PC-3 (cell line): ENCODE data around the gene TBX1. TPM values are rescaled to one million over a fixed set of nuclear protein-coding genes. Genes with fewer than 3 reads are reported as not detected.

Experiments used
- ATAC-seq: fragments of 200-7000 bp; cut with Tn5 transposase; 2 replicates; pipeline ENCODE4 v1.9.1; 2020; ENCODE audit warnings: mild to moderate bottlenecking, moderate library complexity
- BruUV-seq: library from RNA; stranded (reverse); fragments of 400-500 nt; replicated peaks from 2 replicates; lab custom pipeline; 2021; lab: Mats Ljungman, UMichigan
- CTCF ChIA-PET: fragments of 300-600 bp; sonication (Branson Sonifier 250); formaldehyde crosslinking; loops from one replicate; lab custom pipeline; 2022; ENCODE audit warnings: antibody characterized with exemption; lab: Charles Lee
- POLR2A ChIA-PET: fragments of 300-600 bp; sonication (Branson Sonifier 250); formaldehyde crosslinking; loops from one replicate; lab custom pipeline; 2022; ENCODE audit warnings: antibody characterized with exemption; ENCODE audit not compliant: unreplicated experiment; lab: Charles Lee
- DNase-seq: peaks from one replicate; pipeline ENCODE4 v3.0.0-alpha.2; 2015
- H2AFZ ChIP-seq: fragments of 300-600 bp; sonication (generic); 2 replicates; pipeline ENCODE4 v1.6.0; 2016; ENCODE audit warnings: antibody characterized with exemption, low read length
- H3F3A ChIP-seq: fragments of 300-600 bp; sonication (generic); one replicate; pipeline ENCODE4 v1.6.0; 2017; ENCODE audit warnings: antibody characterized with exemption, low read length, control low read depth, mild to moderate bottlenecking; ENCODE audit not compliant: unreplicated experiment
- H3K27ac ChIP-seq: fragments of 300-600 bp; sonication (generic); 2 replicates; pipeline ENCODE4 v1.5.1; 2016; ENCODE audit warnings: mild to moderate bottlenecking, low read length
- H3K27me3 ChIP-seq: fragments of 300-600 bp; sonication (generic); 2 replicates; pipeline ENCODE4 v1.6.1; 2016; ENCODE audit warnings: low read length, mixed read lengths
- H3K36me3 ChIP-seq: fragments of 300-600 bp; sonication (generic); 2 replicates; pipeline ENCODE4 v1.6.1; 2016; ENCODE audit warnings: low read depth, mixed run types, low read length, mixed read lengths
- H3K4me1 ChIP-seq: fragments of 300-600 bp; sonication (generic); 2 replicates; pipeline ENCODE4 v1.5.1; 2016; ENCODE audit warnings: low read length; ENCODE audit not compliant: insufficient read depth
- H3K4me2 ChIP-seq: fragments of 300-600 bp; sonication (generic); 2 replicates; pipeline ENCODE4 v1.6.0; 2016; ENCODE audit warnings: low read length
- H3K4me3 ChIP-seq: fragments of 300-600 bp; sonication (generic); 2 replicates; pipeline ENCODE4 v1.5.1; 2016; ENCODE audit warnings: mild to moderate bottlenecking, low read length, mixed read lengths
- H3K79me2 ChIP-seq: fragments of 300-600 bp; sonication (generic); 2 replicates; pipeline ENCODE4 v1.6.1; 2017; ENCODE audit warnings: low read length, mixed read lengths
- H3K9ac ChIP-seq: fragments of 300-600 bp; sonication (generic); 2 replicates; pipeline ENCODE4 v1.6.0; 2016; ENCODE audit warnings: mild to moderate bottlenecking, low read length
- H3K9me2 ChIP-seq: fragments of 300-600 bp; sonication (generic); replicated peaks from 2 replicates; pipeline ENCODE4 v1.6.1; 2016; ENCODE audit warnings: mixed run types, low read length, mixed read lengths
- H3K9me3 ChIP-seq: fragments of 300-600 bp; sonication (generic); 2 replicates; pipeline ENCODE4 v1.6.1; 2016; ENCODE audit warnings: low read length, mixed read lengths
- H4K20me1 ChIP-seq: fragments of 300-600 bp; sonication (generic); 2 replicates; pipeline ENCODE4 v1.6.1; 2016; ENCODE audit warnings: low read length, mixed read lengths
- EZH2 ChIP-seq: fragments of 300-600 bp; sonication (generic); IDR thresholded peaks from one replicate; pipeline ENCODE4 v1.6.1; 2017; ENCODE audit warnings: antibody characterized with exemption, mild to moderate bottlenecking, low read length; ENCODE audit not compliant: unreplicated experiment
- EZH2phosphoT487 ChIP-seq: fragments of 300-600 bp; sonication (generic); IDR thresholded peaks from 2 replicates; pipeline ENCODE4 v1.6.1; 2018; ENCODE audit warnings: mild to moderate bottlenecking, antibody characterized with exemption, low read length, borderline replicate concordance
- intact Hi-C: fragments of 100-400 bp; cut with micrococcal nuclease; formaldehyde crosslinking; loops from 2 replicates; pipeline ENCODE4 v1.9.0; 2023
- total RNA-seq: library from RNA; depleted of rRNA; stranded (reverse); fragments of >200 nt; gene quantifications from 2 replicates; pipeline ENCODE4 v1.2.3, GENCODE V29; 2014
- TF ChIP-seq, protein P1 (sequence below): fragments of 300-600 bp; sonication (generic); conservative IDR thresholded peaks from 2 replicates; pipeline ENCODE4 v1.5.1; 2017; ENCODE audit warnings: antibody characterized with exemption, low read depth, mild to moderate bottlenecking, low read length

The TBX1 gene
- total RNA-seq, 1 experiment from 2014 or later, result 18.6 TPM

DNA sequence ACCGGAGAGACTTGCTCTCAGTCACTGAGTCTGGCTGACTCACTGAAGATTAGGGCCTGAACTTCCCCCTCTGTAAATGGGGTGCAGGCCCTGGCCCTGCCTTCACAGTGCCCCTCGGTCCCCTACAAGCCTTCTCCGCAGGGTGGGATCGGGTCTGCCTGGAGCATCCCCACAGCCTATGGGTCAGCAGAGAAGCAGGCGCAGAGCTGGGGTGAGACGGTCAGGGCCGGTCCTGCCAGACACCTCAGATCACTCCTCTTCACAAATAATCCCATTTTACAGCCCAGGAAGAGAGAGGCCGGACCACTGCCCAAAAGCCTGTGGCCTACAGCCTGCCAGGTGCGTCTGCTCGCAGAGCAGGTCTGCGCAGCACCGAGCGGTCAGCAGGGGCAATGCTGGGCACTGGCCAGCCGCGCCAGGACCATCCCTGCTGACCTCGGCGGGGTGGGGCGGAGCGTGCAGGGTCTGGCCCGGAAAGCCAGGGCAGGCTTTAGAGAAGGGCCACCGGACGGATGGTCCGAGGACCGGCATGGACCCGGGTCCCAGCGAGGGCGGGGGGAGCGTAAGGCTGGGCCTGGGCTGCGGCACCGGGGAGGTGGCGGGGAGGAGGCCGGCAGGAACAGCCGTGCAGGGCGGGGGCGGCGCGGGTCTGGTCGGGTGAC lies 46.8 kb upstream of the TBX1 start:
- H3K27me3 ChIP-seq, result no peaks in the 10 kb centered on the region
- H3K9ac ChIP-seq, result no peak overlapping the region
- no peaks in the 10 kb centered on the region for H3K9me2 ChIP-seq
- POLR2A ChIA-PET, result no interaction called here
- H3F3A ChIP-seq, result no peaks in the 10 kb centered on the region
- no TSS peak for BruUV-seq
- H3K4me3 ChIP-seq, result peak overlapping the region; percentile 62
- CTCF ChIA-PET, result no interaction called here
- no peak overlapping the region for H3K27ac ChIP-seq
- intact Hi-C loops, result loop anchor here (10.0 kb wide), 1 partner anchor 219 kb away; no protein-coding TSS in a partner anchor
- ATAC-seq (peak; percentile 42), DNase-seq (no peak)
- no peaks in the 10 kb centered on the region for H4K20me1 ChIP-seq
- no peaks in the 10 kb centered on the region for H3K36me3 ChIP-seq
- H3K79me2 ChIP-seq, result no peaks in the 10 kb centered on the region
- no peak for TF ChIP-seq EZH2
- no peak for TF ChIP-seq EZH2phosphoT487
- TF ChIP-seq, protein P1, sequence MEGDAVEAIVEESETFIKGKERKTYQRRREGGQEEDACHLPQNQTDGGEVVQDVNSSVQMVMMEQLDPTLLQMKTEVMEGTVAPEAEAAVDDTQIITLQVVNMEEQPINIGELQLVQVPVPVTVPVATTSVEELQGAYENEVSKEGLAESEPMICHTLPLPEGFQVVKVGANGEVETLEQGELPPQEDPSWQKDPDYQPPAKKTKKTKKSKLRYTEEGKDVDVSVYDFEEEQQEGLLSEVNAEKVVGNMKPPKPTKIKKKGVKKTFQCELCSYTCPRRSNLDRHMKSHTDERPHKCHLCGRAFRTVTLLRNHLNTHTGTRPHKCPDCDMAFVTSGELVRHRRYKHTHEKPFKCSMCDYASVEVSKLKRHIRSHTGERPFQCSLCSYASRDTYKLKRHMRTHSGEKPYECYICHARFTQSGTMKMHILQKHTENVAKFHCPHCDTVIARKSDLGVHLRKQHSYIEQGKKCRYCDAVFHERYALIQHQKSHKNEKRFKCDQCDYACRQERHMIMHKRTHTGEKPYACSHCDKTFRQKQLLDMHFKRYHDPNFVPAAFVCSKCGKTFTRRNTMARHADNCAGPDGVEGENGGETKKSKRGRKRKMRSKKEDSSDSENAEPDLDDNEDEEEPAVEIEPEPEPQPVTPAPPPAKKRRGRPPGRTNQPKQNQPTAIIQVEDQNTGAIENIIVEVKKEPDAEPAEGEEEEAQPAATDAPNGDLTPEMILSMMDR, result no peak
- no peaks in the 10 kb centered on the region for H3K9me3 ChIP-seq
- no peaks in the 10 kb centered on the region for H3K4me1 ChIP-seq
- H3K4me2 ChIP-seq, result peak overlapping the region; percentile 76
- H2AFZ ChIP-seq, result peak overlapping the region; percentile 78

DNA sequence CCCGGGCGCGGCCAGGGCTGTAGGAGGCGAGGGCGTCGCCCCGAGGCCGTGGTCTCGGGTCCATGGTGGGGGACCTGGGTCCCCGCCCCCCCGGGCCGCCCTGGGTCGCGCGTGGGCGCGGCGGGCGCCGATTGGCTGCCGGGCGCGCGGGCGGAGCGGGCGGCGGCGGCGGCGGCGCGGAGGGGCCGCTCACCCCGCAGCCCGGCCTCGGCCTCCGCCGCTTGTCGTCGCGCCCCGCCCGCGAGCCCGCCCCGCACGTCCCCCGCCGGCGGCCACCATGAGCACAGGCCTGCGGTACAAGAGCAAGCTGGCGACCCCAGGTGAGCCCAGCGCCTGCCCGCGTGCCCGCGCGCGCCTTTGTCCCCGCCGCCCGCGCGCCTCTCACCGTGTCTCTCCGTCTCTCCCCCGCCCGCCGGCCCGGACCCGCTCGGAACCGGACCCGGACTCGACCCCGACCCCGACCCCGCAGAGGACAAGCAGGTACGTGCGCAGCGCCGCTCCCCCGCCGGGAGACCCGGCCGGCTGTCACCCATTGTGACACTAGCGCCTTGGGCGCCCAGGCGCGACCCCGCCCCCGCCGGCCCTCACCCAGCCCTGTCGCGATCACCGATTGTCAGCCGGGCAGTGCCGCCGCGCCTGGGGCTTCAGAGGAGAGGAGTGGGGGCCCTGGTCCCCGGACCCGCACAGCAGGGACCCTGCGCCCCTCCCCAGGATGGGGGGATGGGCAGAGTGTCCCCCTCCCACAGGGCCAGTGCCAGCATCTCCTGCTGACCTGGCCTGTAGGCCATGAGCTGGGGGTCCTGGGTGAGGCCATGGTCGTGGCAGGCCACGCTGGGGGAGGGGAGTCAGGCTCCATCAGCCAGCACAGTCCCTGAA lies 46.0 kb upstream of the TBX1 start, which contains the start of gene SEPTIN5:
SEPTIN5 (plus strand) TSS at position 192 of the 876 bp plus-strand sequence; CDS start at position 278, 86 bp downstream.
- Histone ChIP-seq H3K36me3 (no peaks in the 10 kb centered on the region), H3K4me3 (peak within 1 kb of the TSS; percentile 72), H3K9ac (peak within 1 kb of the TSS; percentile 27; the same call in 1 of the 2 replicates), H2AFZ (peak within 1 kb of the TSS; percentile 78), H3K4me2 (peak within 1 kb of the TSS; percentile 95), H3K9me2 (no peaks in the 10 kb centered on the region), H3K4me1 (no peaks in the 10 kb centered on the region), H4K20me1 (no peaks in the 10 kb centered on the region), H3F3A (no peaks in the 10 kb centered on the region), H3K9me3 (no peaks in the 10 kb centered on the region), H3K79me2 (no peaks in the 10 kb centered on the region), H3K27me3 (no peaks in the 10 kb centered on the region), H3K27ac (no peak within 1 kb of the TSS)
- intact Hi-C loops, result loop anchor here (10.0 kb wide), 1 partner anchor 220 kb away; no protein-coding TSS in a partner anchor
- ATAC-seq (peak; percentile 16), DNase-seq (no peak)
- BruUV-seq, result TSS peak; percentile 32
- CTCF ChIA-PET, result no interaction called here
- TF ChIP-seq EZH2 (no peak), EZH2phosphoT487 (no peak)
- TF ChIP-seq, protein P1, result no peak
- POLR2A ChIA-PET, result no interaction called here
